Osteoblast (primary cell): Measurements from ENCODE around the gene KLF15. TPM values are rescaled to one million over a fixed set of nuclear protein-coding genes. Genes with fewer than 3 reads are reported as not detected.

ENCODE experiments used
- DNase-seq: peaks from one replicate; pipeline ENCODE4 v3.0.0; 2011; ENCODE audit warnings: low spot score, mixed read lengths; ENCODE audit not compliant: insufficient read length; ENCODE audit errors: missing footprints
- H2AFZ ChIP-seq: 2 replicates; pipeline ENCODE4 v1.6.0; 2011; ENCODE audit warnings: mild to moderate bottlenecking, low read length
- H3K27ac ChIP-seq: 2 replicates; pipeline ENCODE4 v1.5.1; 2011; ENCODE audit warnings: mild to moderate bottlenecking, low read depth, low read length, moderate library complexity
- H3K27me3 ChIP-seq: 2 replicates; pipeline ENCODE4 v1.6.0; 2012; ENCODE audit warnings: mild to moderate bottlenecking, control low read depth, inconsistent platforms, low read length, moderate library complexity; ENCODE audit not compliant: insufficient read depth
- H3K36me3 ChIP-seq: 2 replicates; pipeline ENCODE4 v1.5.1; 2011; ENCODE audit warnings: mild to moderate bottlenecking, low read length, control low read depth, moderate library complexity; ENCODE audit not compliant: insufficient read depth
- H3K4me1 ChIP-seq: 2 replicates; pipeline ENCODE4 v1.5.1; 2011; ENCODE audit warnings: mild to moderate bottlenecking, low read length, control low read depth, moderate library complexity; ENCODE audit not compliant: insufficient read depth
- H3K4me2 ChIP-seq: 2 replicates; pipeline ENCODE4 v1.6.0; 2011; ENCODE audit warnings: mild to moderate bottlenecking, low read length; ENCODE audit not compliant: insufficient read depth
- H3K4me3 ChIP-seq: fragments of 200-600 bp; sonication (generic); 3 replicates; pipeline ENCODE4 v1.5.1; 2012; ENCODE audit warnings: mild to moderate bottlenecking, low read length, inconsistent platforms; ENCODE audit not compliant: insufficient read depth
- H3K79me2 ChIP-seq: 2 replicates; pipeline ENCODE4 v1.6.0; 2012; ENCODE audit warnings: mild to moderate bottlenecking, low read length, control low read depth, inconsistent platforms; ENCODE audit not compliant: insufficient read depth
- H3K9me3 ChIP-seq: 2 replicates; pipeline ENCODE4 v1.5.1; 2011; ENCODE audit warnings: low read depth, low read length, control low read depth
- H4K20me1 ChIP-seq: 2 replicates; pipeline ENCODE4 v1.6.0; 2012; ENCODE audit warnings: mild to moderate bottlenecking, low read length, control low read depth; ENCODE audit not compliant: insufficient read depth
- CTCF ChIP-seq: IDR thresholded peaks from 2 replicates; pipeline ENCODE4 v1.5.1; 2011; ENCODE audit warnings: mild to moderate bottlenecking, low read depth, low read length, moderate library complexity; ENCODE audit errors: extremely low read depth
- total RNA-seq: library from RNA; depleted of rRNA; stranded (reverse); fragments of >200 nt; gene quantifications from 2 replicates; pipeline ENCODE4 v1.2.3, GENCODE V29; 2012

KLF15 gene
- total RNA-seq, 1 donor, result 4.3 TPM

GRCh38 chr3:126341755-126342150, 15.5 kb downstream of the KLF15 start:
- Histone ChIP-seq H3K4me3 (no peak overlapping the region), H3K4me1 (peaks cover 8% of the 10 kb centered on the region), H3K27me3 (peaks cover 17% of the 10 kb centered on the region), H3K9me3 (no peaks in the 10 kb centered on the region), H3K36me3 (no peaks in the 10 kb centered on the region), H3K4me2 (no peak overlapping the region), H4K20me1 (no peaks in the 10 kb centered on the region), H3K79me2 (no peaks in the 10 kb centered on the region), H2AFZ (no peak overlapping the region), H3K27ac (no peak overlapping the region)
- TF ChIP-seq CTCF, result no peak
- DNase-seq, result peak; percentile 69

GRCh38 chr3:126340943-126341754, 16.1 kb downstream of the KLF15 start:
- no peaks in the 10 kb centered on the region for H3K9me3 ChIP-seq
- H3K4me1 ChIP-seq, result peaks cover 8% of the 10 kb centered on the region
- no peaks in the 10 kb centered on the region for H3K79me2 ChIP-seq
- H3K27me3 ChIP-seq, result peaks cover 17% of the 10 kb centered on the region
- H2AFZ ChIP-seq, result no peak overlapping the region
- H3K27ac ChIP-seq, result no peak overlapping the region
- no peak overlapping the region for H3K4me2 ChIP-seq
- no peak for TF ChIP-seq CTCF
- H3K36me3 ChIP-seq, result no peaks in the 10 kb centered on the region
- DNase-seq, result peak; percentile 84
- no peak overlapping the region for H3K4me3 ChIP-seq
- no peaks in the 10 kb centered on the region for H4K20me1 ChIP-seq

GRCh38 chr3:126340596-126340942, 16.6 kb downstream of the KLF15 start:
- Histone ChIP-seq H3K79me2 (no peaks in the 10 kb centered on the region), H3K9me3 (no peaks in the 10 kb centered on the region), H3K36me3 (no peaks in the 10 kb centered on the region), H2AFZ (no peak overlapping the region), H3K4me1 (peaks cover 8% of the 10 kb centered on the region), H3K27me3 (peaks cover 17% of the 10 kb centered on the region), H3K4me2 (no peak overlapping the region), H3K27ac (no peak overlapping the region), H3K4me3 (no peak overlapping the region), H4K20me1 (no peaks in the 10 kb centered on the region)
- no peak for DNase-seq
- TF ChIP-seq CTCF, result no peak

GRCh38 chr3:126340081-126340511, 17.1 kb downstream of the KLF15 start:
- DNase-seq, result peak; percentile 99
- H3K4me2 ChIP-seq, result no peak overlapping the region
- peaks cover 17% of the 10 kb centered on the region for H3K27me3 ChIP-seq
- H2AFZ ChIP-seq, result no peak overlapping the region
- H3K36me3 ChIP-seq, result no peaks in the 10 kb centered on the region
- H3K9me3 ChIP-seq, result no peaks in the 10 kb centered on the region
- no peaks in the 10 kb centered on the region for H3K79me2 ChIP-seq
- H3K4me3 ChIP-seq, result no peak overlapping the region
- no peak for TF ChIP-seq CTCF
- no peaks in the 10 kb centered on the region for H4K20me1 ChIP-seq
- H3K4me1 ChIP-seq, result peaks cover 8% of the 10 kb centered on the region
- H3K27ac ChIP-seq, result no peak overlapping the region
